Ishikawa (cell line): ENCODE measurements around the gene GPER1.

Source experiments
- EP300 ChIP-seq: IDR thresholded peaks from 2 replicates; pipeline ENCODE4 v1.6.1; 2012; ENCODE audit warnings: borderline replicate concordance
- REST ChIP-seq: IDR thresholded peaks from 2 replicates; pipeline ENCODE4 v1.6.1; 2012; ENCODE audit warnings: low read depth, mild to moderate bottlenecking

DNA sequence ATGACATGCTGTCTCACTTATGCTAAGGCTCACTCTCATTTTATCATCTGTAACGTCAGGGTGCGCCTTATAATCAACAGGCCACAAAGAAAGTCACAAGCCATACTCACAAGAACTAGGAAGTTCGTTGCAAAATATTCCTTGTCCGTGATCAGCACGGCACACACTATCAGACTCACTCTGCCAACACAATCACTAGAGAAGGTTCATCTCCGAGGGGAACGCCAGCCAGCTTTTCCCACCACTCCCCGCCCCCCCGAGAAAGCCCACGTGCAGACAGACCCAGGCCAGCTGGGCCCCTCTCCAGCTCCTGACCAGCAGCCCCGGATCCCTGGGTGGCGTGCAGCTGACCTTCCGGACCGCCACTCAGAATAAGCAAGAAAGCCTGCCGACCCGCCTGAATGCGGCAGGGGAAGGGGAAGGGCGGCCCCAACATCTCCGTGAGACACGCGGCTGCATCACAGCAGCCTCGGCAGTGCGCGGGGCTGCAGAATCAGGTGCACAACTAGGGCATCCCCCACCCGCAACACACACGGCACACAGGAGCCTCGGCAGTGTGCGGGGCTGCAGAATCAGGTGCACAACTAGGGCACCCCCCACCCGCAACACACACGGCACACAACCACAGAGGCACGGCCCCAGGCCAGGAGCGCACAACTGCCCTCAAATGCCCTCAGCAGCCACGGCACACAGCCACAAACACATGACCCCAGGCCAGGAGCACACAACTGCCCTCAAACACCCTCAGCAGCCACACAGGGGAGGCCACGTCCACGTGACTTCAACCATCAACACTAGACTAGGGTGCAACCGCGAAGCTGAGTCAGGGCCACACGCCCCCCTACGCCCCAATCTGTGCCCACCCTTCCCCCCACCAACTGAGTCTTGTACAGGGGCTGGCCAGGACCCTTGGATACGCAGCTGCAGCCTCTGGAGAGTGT is 46.1 kb upstream of the GPER1 start:
- TF ChIP-seq EP300 (no peak), REST (no peak)
